Activated CD4-positive, alpha-beta T cell treated with anti-CD3 and anti-CD28 coated beads, Interleukin-2, amount 50 U/mL, for 4 hours (primary cell): Measurements from ENCODE around the gene ZNF467.
A peak's percentile ranks its signal among the peaks of the same experiment; 100 is the strongest.

Source experiments
- DNase-seq, 2 experiments: peaks; one replicate each; pipeline ENCODE4 v3.0.0-alpha.2; 2020

The ZNF467 gene

GRCh38 chr7:149773446-149774236 is at the start of gene ZNF467:
Gene ZNF467, minus strand, starts transcription at chr7:149773588. Its CDS starts 2,556 bp downstream, at chr7:149771032.
- DNase-seq: peak; percentile 33 to 44

DNA sequence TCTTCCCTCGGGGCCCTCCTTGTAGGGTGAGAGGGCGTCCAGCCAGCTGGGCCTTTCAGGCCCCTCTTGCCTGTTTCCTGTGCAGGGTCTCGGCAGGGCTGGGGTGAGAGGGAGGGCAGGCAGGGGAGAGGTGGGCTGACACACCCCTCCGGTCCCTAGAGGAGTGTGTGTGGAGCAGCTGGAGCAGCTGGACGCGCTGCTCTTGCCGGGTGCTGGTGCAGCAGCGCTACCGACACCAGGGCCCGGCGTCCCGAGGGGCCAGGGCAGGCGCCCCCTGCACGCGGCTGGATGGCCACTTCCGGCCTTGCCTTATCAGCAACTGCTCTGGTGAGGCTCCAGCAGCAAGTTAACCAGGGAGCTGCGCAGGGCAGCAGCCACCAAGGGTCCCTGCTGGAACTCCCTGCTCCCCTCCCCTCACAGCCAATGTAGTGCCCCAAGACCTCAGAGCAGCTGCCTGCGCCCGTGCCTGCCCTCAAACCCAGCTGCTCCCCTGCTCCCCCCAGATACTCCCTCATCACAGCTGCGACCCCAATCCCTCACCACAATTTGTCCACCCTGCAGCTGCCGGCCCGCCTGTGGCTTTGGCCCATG is 49.1 kb upstream of the ZNF467 start:
- no peak for DNase-seq

GRCh38 chr7:149821191-149822148 is 48.1 kb upstream of the ZNF467 start:
- DNase-seq: no peak

- DNase-seq: no peak
These were observed 47.3 kb upstream of the ZNF467 start for GRCh38 chr7:149820622-149821190.

DNA sequence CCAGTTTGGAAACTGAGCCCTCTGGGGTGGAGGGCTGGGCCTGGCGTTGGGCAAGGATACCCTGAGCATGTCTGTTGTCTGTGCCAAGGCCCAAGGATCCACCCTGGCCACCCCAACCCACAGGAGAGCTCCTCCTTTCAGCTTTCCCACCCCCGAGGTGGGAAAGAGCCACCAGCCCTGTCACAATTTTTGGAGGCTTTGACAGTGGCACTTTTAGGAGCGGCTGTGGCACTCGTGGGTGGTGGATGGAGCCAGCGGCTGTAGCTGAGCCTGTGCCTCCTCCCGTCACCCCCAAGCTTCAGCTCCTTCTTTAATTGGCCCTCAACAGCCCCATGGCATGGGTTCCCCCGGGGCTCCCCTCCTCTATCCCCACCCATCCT is 46.6 kb upstream of the ZNF467 start:
- no peak for DNase-seq

DNA sequence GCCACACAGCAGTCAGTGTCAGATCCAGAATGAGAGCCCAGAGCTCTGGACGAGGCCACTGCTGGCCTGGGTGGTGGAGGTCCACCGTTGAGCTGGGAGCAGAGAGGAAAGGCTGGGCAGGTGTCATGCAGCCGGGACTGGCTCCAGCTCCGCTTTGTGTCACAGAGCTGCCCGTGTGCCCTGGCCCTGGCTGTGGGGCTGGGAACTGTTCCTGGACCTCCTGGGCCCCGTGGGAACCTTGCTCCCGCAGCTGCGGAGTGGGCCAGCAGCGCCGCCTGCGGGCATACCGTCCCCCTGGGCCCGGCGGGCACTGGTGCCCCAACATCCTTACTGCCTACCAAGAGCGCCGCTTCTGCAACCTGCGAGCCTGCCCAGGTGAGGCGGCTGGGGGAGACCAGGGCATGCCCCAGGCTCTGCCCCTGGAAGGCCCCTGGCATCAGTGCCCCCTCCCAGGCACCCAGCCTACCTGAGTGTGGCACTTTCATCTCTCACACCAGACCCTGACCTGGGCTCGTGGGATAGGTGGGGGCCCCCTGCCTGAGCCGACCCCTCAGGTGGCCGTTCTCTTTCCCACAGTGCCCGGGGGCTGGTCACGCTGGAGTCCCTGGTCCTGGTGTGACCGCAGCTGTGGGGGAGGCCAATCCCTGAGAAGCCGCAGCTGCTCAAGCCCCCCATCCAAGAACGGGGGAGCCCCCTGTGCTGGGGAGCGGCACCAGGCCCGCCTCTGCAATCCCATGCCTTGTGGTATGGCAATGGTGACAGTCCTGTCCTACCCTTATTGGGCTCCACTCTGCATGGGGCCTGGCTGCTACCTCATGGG is 46.0 kb upstream of the ZNF467 start:
- no peak for DNase-seq

DNA sequence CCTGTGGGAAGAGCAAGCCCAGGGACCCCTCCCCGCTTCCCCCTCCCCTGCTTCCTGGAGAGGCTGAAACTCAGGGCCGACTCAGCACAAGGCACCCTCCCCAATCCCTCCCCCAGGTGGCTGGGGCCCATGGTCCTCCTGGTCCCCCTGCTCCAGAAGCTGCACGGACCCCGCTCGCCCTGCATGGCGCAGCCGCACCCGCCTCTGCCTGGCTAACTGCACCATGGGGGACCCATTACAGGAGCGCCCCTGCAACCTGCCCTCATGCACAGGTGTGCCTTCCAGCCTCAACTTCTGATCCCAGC is 45.1 kb upstream of the ZNF467 start:
- no peak for DNase-seq

DNA sequence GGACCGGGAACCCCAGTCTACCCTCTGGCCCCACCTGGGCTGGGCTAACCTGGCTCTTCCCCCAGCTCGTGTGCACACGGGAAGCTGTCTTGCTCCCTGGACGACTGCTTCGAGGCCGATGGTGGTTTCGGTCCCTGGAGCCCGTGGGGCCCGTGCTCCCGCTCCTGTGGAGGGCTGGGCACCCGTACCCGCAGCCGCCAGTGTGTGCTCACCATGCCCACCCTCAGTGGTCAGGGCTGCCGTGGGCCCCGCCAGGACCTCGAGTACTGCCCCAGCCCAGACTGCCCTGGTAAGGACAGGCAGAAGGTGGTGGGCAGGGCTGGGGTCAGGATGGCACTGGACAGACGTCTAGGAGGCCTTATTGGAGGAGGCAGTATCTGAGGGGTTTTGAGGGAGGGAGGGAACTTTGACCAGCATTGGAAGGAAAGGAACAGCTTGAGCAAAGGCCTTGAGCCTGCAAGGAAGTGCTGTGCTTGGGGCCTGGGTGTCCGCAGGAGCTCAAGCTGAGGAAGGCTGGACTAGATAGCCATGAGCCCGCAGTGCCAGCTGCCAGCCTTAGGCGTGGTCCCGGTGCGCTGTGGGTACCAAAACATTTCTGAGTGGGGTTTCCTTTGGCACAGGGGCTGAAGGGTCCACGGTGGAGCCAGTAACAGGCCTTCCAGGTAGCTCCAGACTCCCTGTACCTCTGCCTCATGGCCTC is 44.6 kb upstream of the ZNF467 start:
- DNase-seq: no peak

DNA sequence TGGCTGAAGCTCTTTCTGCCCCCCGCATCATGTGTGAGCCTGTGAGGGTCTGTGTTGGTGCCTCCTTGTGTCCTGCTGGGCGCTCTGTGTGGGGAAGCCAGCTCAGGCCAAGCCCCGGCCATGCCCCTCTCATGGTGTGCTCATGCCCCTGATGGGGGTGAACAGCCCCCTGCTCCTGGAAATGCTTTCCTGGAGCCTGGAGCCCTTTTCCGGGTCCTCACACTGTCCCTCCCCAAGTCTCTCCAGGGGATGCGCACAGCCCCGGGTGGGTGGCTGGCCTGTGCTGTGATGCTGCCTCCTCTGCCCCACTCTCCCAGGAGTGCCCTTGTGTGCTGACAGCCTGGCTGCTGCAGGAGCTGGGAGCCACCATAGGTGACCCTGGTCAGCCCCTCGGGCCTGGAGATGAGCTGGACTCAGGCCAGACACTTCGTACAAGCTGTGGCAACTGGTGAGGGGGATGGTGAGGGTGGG is 43.9 kb upstream of the ZNF467 start:
- DNase-seq: no peak

- no peak for DNase-seq
These were observed 43.4 kb upstream of the ZNF467 start for GRCh38 chr7:149816794-149817193.

DNA sequence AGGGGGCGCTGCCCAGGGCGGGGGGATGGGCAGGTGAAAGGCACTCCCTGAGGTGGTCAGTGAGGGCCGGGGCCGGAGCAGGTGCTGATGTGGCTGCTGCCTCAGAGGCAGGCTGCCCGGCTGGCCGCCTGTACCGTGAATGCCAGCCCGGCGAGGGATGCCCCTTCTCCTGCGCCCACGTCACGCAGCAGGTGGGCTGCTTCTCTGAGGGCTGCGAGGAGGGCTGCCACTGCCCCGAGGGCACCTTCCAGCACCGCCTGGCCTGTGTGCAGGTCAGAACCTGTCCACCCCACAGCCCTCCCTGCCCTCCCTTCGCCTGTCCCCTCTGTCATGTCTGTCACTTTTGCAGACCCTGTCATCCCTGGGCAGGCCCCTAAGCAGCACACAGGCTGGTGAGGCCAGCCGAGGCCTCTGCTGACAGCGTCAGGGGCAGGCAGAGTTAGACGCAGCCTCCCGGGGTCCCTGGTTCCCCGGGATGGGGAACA is 42.9 kb upstream of the ZNF467 start:
- no peak for DNase-seq

DNA sequence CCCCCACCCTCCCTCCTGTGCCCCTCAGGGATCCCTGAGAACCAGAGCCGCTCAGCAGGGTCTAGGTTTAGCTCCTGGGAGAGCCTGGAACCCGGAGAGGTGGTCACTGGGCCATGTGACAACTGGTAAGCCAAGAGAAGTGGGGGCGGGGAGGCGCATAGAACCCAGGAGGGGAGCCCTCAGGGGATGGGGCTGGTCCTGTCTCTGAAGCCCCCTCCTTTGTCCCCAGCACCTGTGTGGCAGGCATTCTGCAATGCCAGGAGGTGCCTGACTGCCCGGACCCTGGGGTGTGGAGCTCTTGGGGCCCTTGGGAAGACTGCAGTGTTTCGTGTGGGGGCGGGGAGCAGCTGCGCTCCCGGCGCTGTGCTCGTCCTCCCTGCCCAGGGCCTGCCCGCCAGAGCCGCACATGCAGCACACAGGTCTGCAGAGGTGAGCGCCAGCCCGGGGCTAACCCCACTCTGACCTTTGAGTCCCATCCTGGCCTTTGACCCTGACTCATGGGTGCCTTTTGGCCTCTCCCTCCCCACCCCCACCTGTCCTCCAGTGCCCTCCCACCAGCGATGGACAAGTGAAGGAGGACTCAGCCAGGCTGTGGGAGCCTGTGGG is 42.4 kb upstream of the ZNF467 start:
- no peak for DNase-seq

- no peak for DNase-seq
These were observed 41.7 kb upstream of the ZNF467 start for GRCh38 chr7:149815121-149815520.

- DNase-seq: no peak
These were observed 41.1 kb upstream of the ZNF467 start for GRCh38 chr7:149814494-149814893.

GRCh38 chr7:149813254-149814035 is 40.1 kb upstream of the ZNF467 start:
- DNase-seq: no peak

DNA sequence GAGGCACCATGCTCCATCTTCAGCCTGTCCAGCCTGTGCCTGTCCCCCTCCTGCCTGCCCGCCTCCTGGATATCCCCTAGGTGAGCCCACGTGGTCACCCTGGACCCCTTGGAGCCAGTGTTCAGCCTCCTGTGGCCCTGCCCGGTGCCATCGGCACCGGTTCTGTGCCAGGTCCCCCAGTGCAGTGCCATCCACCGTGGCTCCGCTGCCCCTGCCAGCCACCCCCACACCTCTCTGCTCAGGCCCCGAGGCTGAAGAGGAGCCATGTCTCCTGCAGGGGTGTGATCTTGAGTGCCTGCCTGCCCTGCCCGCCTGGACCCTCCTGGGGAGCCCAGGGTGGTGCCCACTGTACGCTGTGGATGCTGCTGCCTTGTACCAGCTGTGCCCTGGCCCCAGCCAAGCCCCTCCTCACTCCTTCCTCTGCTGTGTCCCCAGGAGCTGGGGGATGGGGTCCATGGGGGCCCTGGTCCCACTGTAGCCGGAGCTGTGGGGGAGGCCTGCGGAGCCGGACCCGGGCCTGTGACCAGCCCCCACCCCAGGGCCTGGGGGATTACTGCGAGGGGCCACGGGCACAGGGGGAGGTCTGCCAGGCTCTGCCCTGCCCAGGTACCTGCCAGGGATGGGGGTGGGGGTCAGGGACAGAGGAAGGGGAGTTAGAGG is 38.6 kb upstream of the ZNF467 start:
- DNase-seq: no peak

DNA sequence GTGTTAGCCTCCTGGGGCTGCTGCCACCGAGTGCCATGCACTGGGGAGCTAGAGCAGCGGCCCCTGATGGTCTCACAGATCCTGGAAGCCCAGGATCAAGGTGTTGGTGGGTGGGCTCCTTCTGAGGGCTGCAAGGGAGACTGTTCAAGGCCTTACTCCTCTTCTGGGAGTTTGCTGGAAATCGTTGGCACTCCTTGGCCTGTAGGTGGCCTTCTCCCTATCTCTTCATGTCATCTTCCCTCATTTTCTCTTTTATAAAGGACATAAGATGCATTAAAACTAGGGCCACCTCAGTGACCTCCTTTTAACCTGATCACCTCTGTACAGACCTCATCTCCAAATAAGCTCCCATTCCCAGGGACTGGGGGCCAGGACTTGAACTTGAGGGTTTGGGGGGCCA is 37.8 kb upstream of the ZNF467 start:
- no peak for DNase-seq

DNA sequence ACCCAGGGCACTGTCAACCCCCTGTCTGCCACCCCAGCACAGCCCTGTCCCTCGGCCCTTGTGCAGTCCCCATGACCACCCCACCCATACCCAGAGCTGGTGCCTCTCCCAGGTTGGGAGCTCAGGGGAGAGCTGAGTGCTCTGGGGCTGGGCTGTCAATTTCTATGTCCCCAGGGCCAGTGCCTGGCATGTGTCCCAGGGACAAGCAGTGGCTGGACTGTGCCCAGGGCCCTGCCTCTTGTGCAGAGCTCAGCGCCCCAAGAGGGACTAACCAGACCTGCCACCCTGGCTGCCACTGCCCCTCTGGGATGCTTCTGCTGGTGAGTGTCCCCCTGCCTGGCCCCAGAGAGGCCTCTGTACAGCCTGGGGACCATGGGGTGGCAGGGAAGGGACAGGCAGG is 35.8 kb upstream of the ZNF467 start:
- no peak for DNase-seq

DNA sequence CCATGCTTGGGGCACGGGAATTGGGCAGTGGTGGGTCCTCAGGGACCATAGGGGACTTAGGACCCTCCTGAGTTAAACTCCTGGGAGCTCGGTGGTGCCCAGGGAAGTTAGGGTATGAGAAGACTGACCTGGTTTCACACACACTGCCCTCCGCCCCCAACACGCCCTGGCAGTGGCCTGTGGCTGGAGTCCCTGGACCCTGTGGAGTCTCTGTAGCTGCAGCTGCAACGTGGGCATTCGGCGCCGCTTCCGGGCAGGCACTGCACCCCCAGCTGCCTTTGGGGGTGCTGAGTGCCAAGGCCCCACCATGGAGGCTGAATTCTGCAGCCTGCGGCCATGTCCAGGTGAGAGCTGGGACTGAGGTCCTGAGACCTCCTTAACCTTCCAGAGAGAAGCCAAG is 34.9 kb upstream of the ZNF467 start:
- DNase-seq: no peak

DNA sequence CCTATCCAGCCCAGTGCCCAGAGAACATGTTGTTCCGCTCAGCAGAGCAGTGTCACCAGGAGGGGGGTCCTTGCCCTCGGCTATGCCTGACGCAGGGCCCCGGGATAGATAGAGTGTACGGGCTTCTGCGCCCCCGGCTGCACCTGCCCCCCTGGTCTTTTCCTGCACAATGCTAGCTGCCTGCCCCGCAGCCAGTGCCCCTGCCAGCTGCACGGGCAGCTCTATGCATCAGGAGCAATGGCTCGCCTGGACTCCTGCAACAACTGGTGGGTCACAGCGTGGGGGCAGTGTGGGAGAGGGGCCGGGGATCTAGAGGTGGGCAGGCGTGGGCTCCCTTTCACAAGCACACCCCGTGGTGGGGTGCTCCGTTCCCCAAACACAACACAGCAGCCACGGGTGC is 33.3 kb upstream of the ZNF467 start:
- no peak for DNase-seq
